IPS-20b (cell line): ENCODE data around the gene PPP1R12B.
A peak's percentile ranks its signal among the peaks of the same experiment; 100 is the strongest.
"Not testable (repeated sequence)": the region's sequence is repeated elsewhere in the genome, so short reads cannot be mapped to it uniquely, and the experiment has no call there.

Experiments
- H3K27ac ChIP-seq: one replicate; pipeline ENCODE4 v1.5.1; 2013; ENCODE audit warnings: low read length
- H3K27me3 ChIP-seq: 2 replicates; pipeline ENCODE4 v1.6.1; 2013; ENCODE audit warnings: mild to moderate bottlenecking, low read length, inconsistent platforms; ENCODE audit not compliant: insufficient read depth
- H3K36me3 ChIP-seq: 2 replicates; pipeline ENCODE4 v1.6.1; 2013; ENCODE audit warnings: low read depth, mild to moderate bottlenecking, inconsistent platforms, low read length, moderate library complexity; ENCODE audit not compliant: insufficient read depth
- H3K4me1 ChIP-seq: 2 replicates; pipeline ENCODE4 v1.6.1; 2013; ENCODE audit warnings: mild to moderate bottlenecking, control low read depth, inconsistent platforms, low read length, moderate library complexity; ENCODE audit not compliant: insufficient read depth
- H3K4me3 ChIP-seq: 2 replicates; pipeline ENCODE4 v1.5.1; 2013; ENCODE audit warnings: mild to moderate bottlenecking, low read length, inconsistent platforms
- H3K9ac ChIP-seq: 2 replicates; pipeline ENCODE4 v1.6.1; 2013; ENCODE audit warnings: low read depth, mild to moderate bottlenecking, inconsistent platforms, low read length, moderate library complexity
- H3K9me3 ChIP-seq: 2 replicates; pipeline ENCODE4 v1.6.1; 2013; ENCODE audit warnings: mild to moderate bottlenecking, low read depth, low read length, inconsistent platforms; ENCODE audit not compliant: insufficient read depth

The PPP1R12B gene

GRCh38 chr1:202505356-202505755, 156.9 kb downstream of the PPP1R12B start:
- H3K4me1 ChIP-seq, result peaks cover 8% of the 10 kb centered on the region; the same call in 1 of the 2 replicates
- peak overlapping the region; percentile 56; the same call in 1 of the 2 replicates for H3K9ac ChIP-seq
- H3K36me3 ChIP-seq, result no peaks in the 10 kb centered on the region
- H3K9me3 ChIP-seq, result no peaks in the 10 kb centered on the region
- H3K4me3 ChIP-seq, result no peak overlapping the region
- no peak overlapping the region for H3K27ac ChIP-seq
- H3K27me3 ChIP-seq, result no peaks in the 10 kb centered on the region

- H3K4me3 ChIP-seq, H3K27me3 ChIP-seq, H3K27ac ChIP-seq: not testable (repeated sequence)
These were observed 157.5 kb downstream of the PPP1R12B start for GRCh38 chr1:202505880-202506575.

GRCh38 chr1:202508863-202509262, 160.4 kb downstream of the PPP1R12B start:
- not testable (repeated sequence) for H3K4me1 ChIP-seq, H3K9ac ChIP-seq, H3K9me3 ChIP-seq, H3K36me3 ChIP-seq, H3K27ac ChIP-seq, H3K4me3 ChIP-seq, H3K27me3 ChIP-seq

More at GRCh38 chr1:202505880-202506575, 157.5 kb downstream of the PPP1R12B start:
- H3K4me1 ChIP-seq, H3K9me3 ChIP-seq, H3K36me3 ChIP-seq: not testable (repeated sequence)
- peak overlapping the region; percentile 52; the same call in 1 of the 2 replicates for H3K9ac ChIP-seq

GRCh38 chr1:202513875-202514274, 165.4 kb downstream of the PPP1R12B start:
- not testable (repeated sequence) for H3K9me3 ChIP-seq, H3K4me1 ChIP-seq, H3K9ac ChIP-seq, H3K27me3 ChIP-seq, H3K27ac ChIP-seq, H3K4me3 ChIP-seq, H3K36me3 ChIP-seq

- H3K27ac ChIP-seq, result no peak overlapping the region
- H3K4me1 ChIP-seq, result no peaks in the 10 kb centered on the region
- no peaks in the 10 kb centered on the region for H3K36me3 ChIP-seq
- no peaks in the 10 kb centered on the region for H3K9me3 ChIP-seq
- H3K9ac ChIP-seq, result no peak overlapping the region
- H3K27me3 ChIP-seq, result no peaks in the 10 kb centered on the region
- no peak overlapping the region for H3K4me3 ChIP-seq
These were observed 168.0 kb downstream of the PPP1R12B start for GRCh38 chr1:202516434-202516877.

- H3K4me3 ChIP-seq, H3K27me3 ChIP-seq, H3K9ac ChIP-seq, H3K4me1 ChIP-seq, H3K27ac ChIP-seq, H3K9me3 ChIP-seq, H3K36me3 ChIP-seq: not testable (repeated sequence)
These were observed 168.6 kb downstream of the PPP1R12B start for GRCh38 chr1:202517146-202517545.

GRCh38 chr1:202518180-202518579, 169.7 kb downstream of the PPP1R12B start:
- not testable (repeated sequence) for H3K27ac ChIP-seq

GRCh38 chr1:202518905-202519304, 170.4 kb downstream of the PPP1R12B start:
- H3K36me3 ChIP-seq, H3K9me3 ChIP-seq, H3K27me3 ChIP-seq, H3K27ac ChIP-seq, H3K4me1 ChIP-seq, H3K9ac ChIP-seq, H3K4me3 ChIP-seq: not testable (repeated sequence)

More at GRCh38 chr1:202518180-202518579, 169.7 kb downstream of the PPP1R12B start:
- H3K4me3 ChIP-seq, H3K36me3 ChIP-seq, H3K27me3 ChIP-seq, H3K9ac ChIP-seq, H3K9me3 ChIP-seq, H3K4me1 ChIP-seq: not testable (repeated sequence)

DNA sequence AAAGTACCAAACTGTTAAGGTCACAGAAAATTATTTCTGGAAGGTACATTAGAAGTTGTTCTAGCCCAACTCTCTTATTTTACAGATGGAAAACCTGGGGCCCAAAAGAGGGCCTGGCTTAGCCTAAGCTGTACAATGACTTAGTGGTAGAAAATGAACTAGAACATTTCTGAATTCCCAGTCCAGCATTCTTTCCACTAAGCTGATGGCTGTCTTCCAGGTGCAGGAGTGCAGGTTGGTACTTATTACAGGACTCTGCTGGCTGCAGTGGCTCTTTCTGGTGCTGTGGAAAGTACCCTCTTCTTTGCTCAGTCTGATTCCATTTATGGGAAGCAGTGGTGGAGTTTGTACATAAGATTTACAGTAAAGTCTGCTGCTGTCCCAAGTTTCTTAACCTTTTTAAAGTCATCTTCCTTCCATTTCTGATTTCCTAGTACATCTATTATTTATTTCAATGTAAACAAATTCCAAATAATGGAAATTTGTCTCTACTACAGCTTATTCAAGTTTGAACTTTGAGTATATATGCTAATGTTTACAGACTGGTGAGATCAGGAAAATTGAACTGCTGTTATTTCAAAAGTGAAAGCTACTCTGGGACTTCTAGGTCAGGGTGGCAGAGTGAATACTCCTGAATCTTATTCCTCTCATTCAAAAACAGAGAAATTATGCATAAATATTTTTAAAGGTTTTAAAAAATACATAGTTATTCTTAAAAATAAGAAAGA, 171.8 kb downstream of the PPP1R12B start:
- not testable (repeated sequence) for H3K4me3 ChIP-seq, H3K27ac ChIP-seq, H3K36me3 ChIP-seq, H3K9ac ChIP-seq, H3K4me1 ChIP-seq, H3K27me3 ChIP-seq, H3K9me3 ChIP-seq

- H3K27me3 ChIP-seq, H3K4me1 ChIP-seq, H3K9ac ChIP-seq, H3K9me3 ChIP-seq, H3K36me3 ChIP-seq, H3K4me3 ChIP-seq, H3K27ac ChIP-seq: not testable (repeated sequence)
These were observed 172.3 kb downstream of the PPP1R12B start for GRCh38 chr1:202520857-202521216.

DNA sequence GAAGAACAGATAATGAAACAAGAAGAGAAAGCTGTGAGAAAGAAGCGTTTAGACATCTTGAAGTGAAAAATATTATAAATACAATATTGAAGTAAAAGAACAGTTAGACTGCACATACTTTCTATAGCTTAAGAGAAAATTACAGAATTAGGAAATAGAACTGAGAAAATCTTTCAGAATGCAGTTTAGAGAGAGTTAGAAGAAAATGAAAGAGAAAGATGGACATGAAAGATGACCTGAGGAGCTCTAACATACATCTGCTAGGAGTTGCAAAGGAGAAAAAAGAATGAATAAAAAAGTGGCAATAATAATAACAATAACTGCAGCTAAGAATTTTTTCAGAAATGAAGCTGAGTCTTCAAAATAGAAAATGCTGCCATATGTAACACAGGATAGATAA, 173.0 kb downstream of the PPP1R12B start:
- not testable (repeated sequence) for H3K4me1 ChIP-seq, H3K9me3 ChIP-seq, H3K27me3 ChIP-seq, H3K4me3 ChIP-seq, H3K9ac ChIP-seq, H3K36me3 ChIP-seq, H3K27ac ChIP-seq

DNA sequence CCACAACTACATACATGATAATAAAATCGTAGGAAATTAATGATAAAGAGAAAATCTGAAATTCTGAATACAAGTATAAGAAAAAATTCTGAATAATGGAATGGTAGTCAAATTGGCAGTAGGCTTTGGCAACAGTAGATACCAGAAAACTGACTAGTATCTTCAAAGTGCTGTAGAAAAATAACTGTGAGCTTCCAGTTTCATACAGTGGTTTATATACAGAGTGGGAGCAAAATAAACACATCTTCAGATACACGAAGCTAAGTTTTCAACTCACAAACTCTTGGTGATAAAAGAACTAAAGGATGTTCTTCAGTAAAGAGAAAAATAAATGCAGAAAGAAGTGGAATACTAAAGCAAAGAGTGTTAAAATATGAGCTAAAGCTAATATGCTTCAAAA, 173.4 kb downstream of the PPP1R12B start:
- H3K9me3 ChIP-seq, result no peaks in the 10 kb centered on the region
- H3K4me1 ChIP-seq, result no peaks in the 10 kb centered on the region
- H3K4me3 ChIP-seq, result no peak overlapping the region
- H3K27me3 ChIP-seq, result no peaks in the 10 kb centered on the region
- H3K36me3 ChIP-seq, result no peaks in the 10 kb centered on the region
- no peak overlapping the region for H3K27ac ChIP-seq
- H3K9ac ChIP-seq, result no peak overlapping the region
